IPS-15b (cell line): ENCODE results near the gene WDR45.

ENCODE experiments used
- H3K27me3 ChIP-seq: one replicate; pipeline ENCODE4 v1.6.1; 2013; ENCODE audit warnings: low read length; ENCODE audit not compliant: control insufficient read depth, insufficient read depth
- H3K36me3 ChIP-seq: one replicate; pipeline ENCODE4 v1.6.1; 2013; ENCODE audit warnings: low read length; ENCODE audit not compliant: control insufficient read depth, insufficient read depth
- H3K4me1 ChIP-seq: one replicate; pipeline ENCODE4 v1.6.1; 2013; ENCODE audit warnings: mild to moderate bottlenecking, low read length; ENCODE audit not compliant: control insufficient read depth, insufficient read depth
- H3K4me3 ChIP-seq: one replicate; pipeline ENCODE4 v1.5.1; 2013; ENCODE audit warnings: low read depth, low read length
- H3K9ac ChIP-seq: one replicate; pipeline ENCODE4 v1.6.1; 2013; ENCODE audit warnings: low read depth, mild to moderate bottlenecking, low read length
- H3K9me3 ChIP-seq: one replicate; pipeline ENCODE4 v1.6.1; 2013; ENCODE audit warnings: mild to moderate bottlenecking, low read length; ENCODE audit not compliant: control insufficient read depth, insufficient read depth

Gene WDR45

DNA sequence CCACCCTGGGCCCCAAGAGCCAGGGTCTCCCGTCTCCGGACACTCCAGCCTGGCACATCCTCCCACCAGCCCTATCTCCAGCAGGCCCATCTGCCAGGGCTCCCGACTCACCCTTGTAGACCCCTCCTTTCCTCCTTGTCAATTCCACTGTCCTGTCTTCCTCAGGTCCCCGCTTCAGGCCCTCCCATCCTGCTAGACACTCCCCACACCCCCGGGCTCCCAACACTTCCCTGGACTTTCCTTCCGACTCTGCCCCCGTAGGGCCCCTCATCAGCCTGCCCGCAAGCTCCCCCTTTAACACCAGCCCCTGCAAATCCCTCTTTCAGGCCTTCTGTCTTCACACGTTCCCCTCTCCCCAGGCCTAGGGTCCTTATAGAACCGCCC lies 7.0 kb downstream of the WDR45 start:
- H3K9me3 ChIP-seq, result no peaks in the 10 kb centered on the region
- H3K4me3 ChIP-seq, result peak overlapping the region; percentile 73
- no peak overlapping the region for H3K9ac ChIP-seq
- H3K36me3 ChIP-seq, result peaks cover 3% of the 10 kb centered on the region
- no peaks in the 10 kb centered on the region for H3K4me1 ChIP-seq
- H3K27me3 ChIP-seq, result no peaks in the 10 kb centered on the region

DNA sequence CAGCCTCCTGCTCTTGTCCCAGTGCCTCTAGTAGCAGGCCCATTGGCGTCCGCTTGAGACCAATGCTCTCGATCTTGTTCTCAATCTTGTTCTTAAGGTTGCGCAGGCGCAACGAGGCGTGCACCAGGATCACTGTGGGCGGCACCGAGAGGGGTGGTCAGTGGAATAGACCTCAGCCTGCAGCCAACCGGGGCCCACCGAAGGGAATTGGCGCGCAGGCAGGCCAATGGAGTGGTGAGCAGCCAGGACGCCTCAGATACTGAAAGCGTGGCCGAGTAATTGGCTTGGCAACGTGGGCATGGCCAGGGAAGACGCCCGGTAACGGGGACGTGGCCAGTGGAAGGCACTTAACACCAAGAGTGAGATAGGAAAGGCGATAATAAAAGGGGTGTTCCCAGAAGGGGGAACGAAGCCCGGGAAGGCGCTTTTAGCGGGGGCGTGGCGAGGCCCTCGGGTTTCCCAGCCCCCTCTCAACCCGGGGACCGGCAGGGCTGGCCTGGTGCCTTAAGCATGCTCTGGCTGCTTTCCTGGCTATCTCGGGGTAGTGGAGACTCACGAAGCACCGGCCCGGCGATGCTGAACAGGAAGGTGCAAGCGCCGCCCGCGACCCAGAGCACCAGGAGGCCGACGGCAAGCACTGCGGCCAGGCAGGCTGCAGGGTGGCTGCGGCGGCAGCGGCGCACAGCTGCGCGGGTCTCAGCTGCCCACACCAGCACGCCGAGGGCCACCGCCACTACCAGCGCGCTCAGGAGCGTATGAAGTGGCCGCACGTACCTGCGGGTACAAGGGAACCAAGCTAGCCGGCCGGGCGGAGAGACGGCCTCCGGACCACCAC lies 7.6 kb downstream of the WDR45 start:
- Histone ChIP-seq H3K36me3 (peaks cover 3% of the 10 kb centered on the region), H3K27me3 (no peaks in the 10 kb centered on the region), H3K9me3 (no peaks in the 10 kb centered on the region), H3K4me3 (peak overlapping the region; percentile 73), H3K9ac (no peak overlapping the region), H3K4me1 (no peaks in the 10 kb centered on the region)

DNA sequence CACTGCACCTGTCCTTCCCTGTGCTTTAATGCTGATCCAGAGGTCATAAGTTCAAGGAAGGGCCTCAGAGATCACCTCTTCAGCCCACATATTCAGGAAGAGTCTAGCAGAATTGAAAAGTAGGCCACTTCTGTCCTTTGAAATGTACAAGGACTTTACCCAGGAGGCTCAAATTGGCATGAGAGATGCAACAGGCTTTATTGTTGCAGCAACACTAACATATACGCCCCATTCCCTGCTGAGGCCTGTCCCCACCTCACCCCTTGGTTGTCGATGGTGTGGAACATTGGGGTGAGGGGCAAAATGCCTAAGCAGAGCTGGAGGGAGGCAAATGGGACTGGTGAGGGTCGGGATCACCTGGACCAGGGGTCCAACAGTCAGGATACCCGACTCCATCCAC lies 8.7 kb downstream of the WDR45 start:
- no peak overlapping the region for H3K9ac ChIP-seq
- H3K4me1 ChIP-seq, result no peaks in the 10 kb centered on the region
- peaks cover 3% of the 10 kb centered on the region for H3K36me3 ChIP-seq
- H3K4me3 ChIP-seq, result no peak overlapping the region
- H3K27me3 ChIP-seq, result no peaks in the 10 kb centered on the region
- no peaks in the 10 kb centered on the region for H3K9me3 ChIP-seq

DNA sequence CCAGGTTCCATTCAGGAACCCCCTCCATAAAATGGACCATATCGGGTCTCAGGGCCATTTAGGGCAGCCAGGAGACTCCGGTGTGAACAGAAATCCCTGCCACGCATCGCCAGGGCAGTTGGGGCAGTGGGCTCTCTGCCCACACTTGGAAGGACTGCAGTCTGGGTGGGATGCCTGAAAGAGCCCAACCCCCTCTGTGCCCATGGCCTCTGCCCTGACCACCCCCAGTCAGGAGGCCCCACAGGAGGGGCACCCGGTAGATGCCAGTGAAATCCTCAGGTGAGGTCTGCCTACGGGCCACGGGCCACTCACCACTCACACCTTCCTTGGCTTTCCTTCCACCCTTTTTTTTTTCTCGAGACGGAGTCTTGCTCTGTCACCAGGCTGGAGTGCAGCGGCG lies 10.6 kb downstream of the WDR45 start:
- H3K9me3 ChIP-seq, result no peaks in the 10 kb centered on the region
- no peak overlapping the region for H3K4me3 ChIP-seq
- no peak overlapping the region for H3K9ac ChIP-seq
- H3K36me3 ChIP-seq, result peaks cover 13% of the 10 kb centered on the region
- no peaks in the 10 kb centered on the region for H3K27me3 ChIP-seq
- no peaks in the 10 kb centered on the region for H3K4me1 ChIP-seq

DNA sequence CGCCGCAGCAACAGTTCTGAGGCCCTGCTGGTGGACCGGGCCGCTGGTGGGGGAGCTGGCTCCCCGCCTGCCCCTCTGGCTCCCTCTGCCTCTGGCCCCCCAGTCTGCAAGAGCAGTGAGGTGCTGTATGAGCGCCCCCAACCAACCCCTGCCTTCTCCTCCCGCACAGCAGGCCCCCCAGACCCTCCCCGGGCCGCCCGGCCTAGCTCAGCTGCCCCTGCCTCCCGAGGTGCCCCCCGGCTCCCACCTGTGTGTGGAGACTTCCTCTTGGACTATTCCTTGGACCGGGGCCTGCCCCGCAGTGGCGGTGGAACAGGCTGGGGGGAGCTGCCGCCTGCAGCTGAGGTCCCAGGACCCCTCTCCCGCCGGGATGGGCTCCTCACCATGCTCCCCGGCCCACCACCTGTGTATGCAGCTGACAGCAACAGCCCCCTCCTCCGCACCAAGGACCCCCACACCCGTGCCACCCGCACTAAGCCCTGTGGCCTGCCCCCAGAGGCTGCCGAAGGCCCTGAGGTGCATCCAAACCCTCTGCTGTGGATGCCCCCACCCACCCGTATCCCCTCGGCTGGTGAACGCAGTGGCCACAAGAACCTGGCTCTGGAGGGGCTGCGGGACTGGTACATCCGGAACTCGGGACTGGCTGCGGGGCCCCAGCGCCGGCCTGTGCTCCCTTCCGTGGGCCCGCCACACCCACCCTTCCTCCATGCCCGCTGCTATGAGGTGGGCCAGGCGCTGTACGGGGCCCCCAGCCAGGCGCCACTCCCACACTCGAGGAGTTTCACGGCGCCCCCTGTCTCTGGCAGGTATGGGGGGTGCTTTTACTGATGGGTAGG lies 12.2 kb downstream of the WDR45 start:
- Histone ChIP-seq H3K27me3 (no peaks in the 10 kb centered on the region), H3K4me3 (no peak overlapping the region), H3K9me3 (no peaks in the 10 kb centered on the region), H3K4me1 (no peaks in the 10 kb centered on the region), H3K36me3 (peaks cover 18% of the 10 kb centered on the region), H3K9ac (no peak overlapping the region)

DNA sequence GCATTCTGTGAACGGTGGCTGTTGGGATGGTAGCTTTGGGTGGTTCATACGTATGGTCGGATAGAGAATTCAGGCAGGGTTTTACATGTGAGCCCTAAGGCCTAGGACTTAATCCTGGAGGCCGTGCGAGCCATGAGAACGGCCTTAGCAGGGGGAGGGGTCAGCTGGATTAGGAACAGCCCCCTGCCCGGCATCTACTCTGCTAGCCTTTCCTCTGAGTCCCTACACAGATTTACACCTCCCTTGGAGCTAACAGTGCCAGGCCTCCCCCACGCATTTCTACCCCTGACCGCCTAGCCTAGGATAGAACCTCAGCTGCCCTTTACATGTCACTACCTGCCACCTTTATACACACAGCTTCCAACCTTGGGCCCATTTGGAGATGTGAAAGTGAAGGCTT lies 13.0 kb downstream of the WDR45 start:
- H3K4me3 ChIP-seq, result no peak overlapping the region
- no peaks in the 10 kb centered on the region for H3K4me1 ChIP-seq
- H3K27me3 ChIP-seq, result no peaks in the 10 kb centered on the region
- H3K36me3 ChIP-seq, result peaks cover 24% of the 10 kb centered on the region
- H3K9ac ChIP-seq, result no peak overlapping the region
- H3K9me3 ChIP-seq, result no peaks in the 10 kb centered on the region

DNA sequence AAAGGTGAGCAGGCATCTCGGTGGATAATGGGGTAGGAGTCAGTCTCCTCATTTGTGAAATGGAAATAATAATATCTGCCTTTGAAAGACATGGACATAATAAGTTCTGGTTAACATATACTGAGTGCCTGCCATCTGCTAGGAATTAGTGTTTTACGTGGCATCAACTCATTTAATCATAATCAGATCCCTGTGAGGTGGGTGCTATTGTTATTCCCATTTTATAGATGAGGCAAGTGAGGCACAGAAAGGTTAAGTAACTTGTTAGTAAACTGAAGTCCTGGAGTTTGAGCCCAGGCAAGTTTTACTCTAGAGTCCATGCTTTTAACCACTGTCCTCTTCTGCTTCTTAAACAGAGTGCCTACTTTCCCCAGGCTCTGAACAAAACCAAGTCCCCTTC lies 13.4 kb downstream of the WDR45 start:
- no peaks in the 10 kb centered on the region for H3K27me3 ChIP-seq
- H3K36me3 ChIP-seq, result peaks cover 28% of the 10 kb centered on the region
- H3K9me3 ChIP-seq, result no peaks in the 10 kb centered on the region
- no peak overlapping the region for H3K9ac ChIP-seq
- no peak overlapping the region for H3K4me3 ChIP-seq
- H3K4me1 ChIP-seq, result no peaks in the 10 kb centered on the region

DNA sequence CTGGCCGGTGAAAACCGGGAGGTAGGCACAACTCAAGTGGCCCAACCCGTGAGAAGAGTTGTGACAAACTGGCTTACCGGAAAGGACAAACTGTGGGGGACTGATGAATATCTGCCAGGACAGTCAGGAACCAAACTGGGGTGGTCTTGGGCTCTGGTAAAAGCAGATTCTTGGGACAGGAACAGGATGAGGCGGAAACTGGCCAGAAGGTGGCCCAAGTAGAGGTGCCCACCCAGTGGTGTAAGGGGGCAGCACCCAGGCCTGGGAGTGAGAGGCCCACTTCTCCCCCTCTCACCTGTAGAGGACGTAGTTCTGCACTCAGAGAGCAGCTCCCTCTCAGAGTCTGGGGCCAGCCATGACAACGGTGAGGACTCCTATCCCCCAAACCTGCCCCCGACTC lies 15.0 kb downstream of the WDR45 start:
- no peak overlapping the region for H3K9ac ChIP-seq
- H3K27me3 ChIP-seq, result no peaks in the 10 kb centered on the region
- peaks cover 25% of the 10 kb centered on the region for H3K36me3 ChIP-seq
- no peaks in the 10 kb centered on the region for H3K9me3 ChIP-seq
- H3K4me3 ChIP-seq, result no peak overlapping the region
- H3K4me1 ChIP-seq, result no peaks in the 10 kb centered on the region

DNA sequence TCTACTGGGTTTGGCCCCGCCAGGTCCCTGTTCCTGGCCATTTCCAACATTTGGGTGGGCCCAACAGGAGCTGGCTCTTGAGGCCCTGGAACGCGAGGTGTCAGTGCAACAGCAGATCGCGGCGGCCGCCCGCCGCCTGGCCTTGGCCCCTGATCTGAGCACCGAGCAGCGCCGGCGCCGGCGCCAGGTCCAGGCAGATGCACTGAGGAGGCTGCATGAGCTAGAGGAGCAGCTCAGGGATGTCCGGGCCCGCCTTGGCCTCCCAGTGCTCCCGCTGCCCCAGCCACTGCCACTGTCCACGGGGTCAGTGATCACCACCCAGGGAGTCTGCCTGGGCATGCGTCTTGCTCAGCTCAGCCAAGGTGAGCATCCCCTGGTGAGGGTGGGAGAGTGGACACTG lies 15.4 kb downstream of the WDR45 start:
- no peak overlapping the region for H3K9ac ChIP-seq
- H3K9me3 ChIP-seq, result no peaks in the 10 kb centered on the region
- H3K4me3 ChIP-seq, result no peak overlapping the region
- H3K27me3 ChIP-seq, result no peaks in the 10 kb centered on the region
- H3K4me1 ChIP-seq, result no peaks in the 10 kb centered on the region
- peaks cover 25% of the 10 kb centered on the region for H3K36me3 ChIP-seq

DNA sequence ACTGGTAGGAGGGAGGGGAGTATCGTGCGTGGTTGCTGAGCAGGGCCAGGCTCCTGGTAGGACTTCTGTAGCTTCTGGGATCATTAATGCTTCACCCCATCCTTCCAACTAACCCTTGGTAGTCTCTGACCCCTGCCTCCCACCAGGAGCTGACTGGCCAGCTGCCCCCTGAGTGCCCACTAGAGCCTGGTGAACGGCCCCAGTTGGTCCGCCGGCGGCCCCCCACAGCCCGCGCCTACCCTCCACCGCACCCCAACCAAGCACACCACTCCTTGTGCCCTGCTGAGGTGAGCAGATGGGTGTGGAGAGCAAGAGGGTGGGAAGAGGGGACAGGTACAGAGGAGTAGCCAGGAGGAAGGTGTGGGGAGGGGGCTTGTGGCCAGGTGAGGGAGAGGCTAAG lies 16.0 kb downstream of the WDR45 start:
- no peaks in the 10 kb centered on the region for H3K27me3 ChIP-seq
- H3K4me1 ChIP-seq, result no peaks in the 10 kb centered on the region
- no peak overlapping the region for H3K9ac ChIP-seq
- H3K4me3 ChIP-seq, result no peak overlapping the region
- H3K36me3 ChIP-seq, result peaks cover 25% of the 10 kb centered on the region
- H3K9me3 ChIP-seq, result no peaks in the 10 kb centered on the region

DNA sequence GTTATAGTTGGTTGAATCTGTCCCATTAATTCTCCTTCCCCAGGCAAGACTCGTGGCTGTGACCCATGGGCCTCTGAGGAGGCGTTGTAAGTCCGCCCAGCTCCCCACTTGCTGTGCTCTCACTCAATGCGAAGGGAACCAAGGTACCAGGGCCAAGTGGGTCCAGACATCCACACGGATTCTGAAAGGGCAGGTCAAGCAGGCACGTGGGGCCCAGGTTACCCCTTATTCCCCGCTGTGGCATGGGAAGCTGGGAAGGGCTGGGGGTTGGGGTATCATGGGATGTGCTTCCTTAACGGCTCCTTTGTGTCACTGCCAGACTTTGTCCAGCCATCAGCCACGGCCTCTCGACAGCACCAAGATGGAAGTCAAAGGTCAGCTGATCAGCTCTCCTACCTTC lies 17.8 kb downstream of the WDR45 start:
- Histone ChIP-seq H3K9ac (no peak overlapping the region), H3K36me3 (peaks cover 25% of the 10 kb centered on the region), H3K4me1 (no peaks in the 10 kb centered on the region), H3K27me3 (no peaks in the 10 kb centered on the region), H3K9me3 (no peaks in the 10 kb centered on the region), H3K4me3 (no peak overlapping the region)

DNA sequence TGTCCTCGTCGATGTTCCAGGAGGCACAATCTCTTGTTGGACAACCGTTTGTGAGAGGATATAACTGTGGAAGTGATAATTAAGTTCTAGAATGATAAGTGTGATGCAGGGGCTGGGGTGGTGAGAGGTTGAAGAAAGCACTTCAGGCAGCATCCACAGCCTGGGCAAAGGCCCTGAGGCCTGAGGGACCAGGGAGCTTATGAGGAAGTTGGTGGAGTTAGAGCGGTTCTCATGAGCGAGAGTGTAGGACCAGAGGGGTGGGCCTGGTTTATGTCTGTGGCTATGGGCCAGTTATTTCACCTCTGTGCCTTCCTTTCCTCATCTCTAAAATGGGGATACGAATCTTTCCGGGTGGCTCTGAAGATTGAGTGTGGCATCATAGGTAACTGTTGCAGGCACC lies 18.2 kb downstream of the WDR45 start:
- H3K9ac ChIP-seq, result no peak overlapping the region
- H3K36me3 ChIP-seq, result peaks cover 25% of the 10 kb centered on the region
- no peaks in the 10 kb centered on the region for H3K27me3 ChIP-seq
- no peaks in the 10 kb centered on the region for H3K9me3 ChIP-seq
- H3K4me3 ChIP-seq, result no peak overlapping the region
- no peaks in the 10 kb centered on the region for H3K4me1 ChIP-seq
